Endothelial cell of umbilical vein (primary cell): ENCODE results near the gene ZFP14. TPM values are rescaled to one million over a fixed set of nuclear protein-coding genes. Genes with fewer than 3 reads are reported as not detected.

Experiments used
- BruUV-seq: library from RNA; stranded (reverse); fragments of 400-500 nt; replicated peaks from 2 replicates; lab custom pipeline; 2021; lab: Mats Ljungman, UMichigan
- CTCF ChIA-PET: fragments of 300-600, 350-600 bp; sonication (Branson Sonifier 250); formaldehyde crosslinking; loops from one replicate; lab custom pipeline; 2021; ENCODE audit warnings: antibody characterized with exemption, inconsistent platforms; lab: Charles Lee
- POLR2A ChIA-PET: fragments of 300-600, 350-600 bp; sonication (Branson Sonifier 250); formaldehyde crosslinking; loops from one replicate; lab custom pipeline; 2021; ENCODE audit warnings: antibody characterized with exemption, inconsistent platforms; lab: Charles Lee
- DNase-seq: peaks from one replicate; pipeline ENCODE4 v3.0.0-alpha.2; 2011; ENCODE audit warnings: low read depth, low spot score
- FAIRE-seq: peaks from 2 replicates; lab custom pipeline; 2011; peaks lifted over from hg19 to GRCh38; lab: Jason Lieb, UNC
- H2AFZ ChIP-seq: 2 replicates; pipeline ENCODE4 v1.6.0; 2012; ENCODE audit warnings: low read depth, low read length, control low read depth, inconsistent platforms
- H3K27ac ChIP-seq: 2 replicates; pipeline ENCODE4 v1.5.1; 2011; ENCODE audit warnings: low read depth, mild to moderate bottlenecking, control low read depth, low read length, moderate library complexity; ENCODE audit not compliant: insufficient read depth
- H3K27me3 ChIP-seq, 2 experiments: 2 replicates each; pipeline versions ENCODE4 v1.6.0 to v1.6.1; 2011; ENCODE audit warnings: low read length in 2 of 2, mixed read lengths in 1 of 2; ENCODE audit not compliant: control insufficient read depth in 2 of 2, insufficient read depth in 2 of 2
- H3K36me3 ChIP-seq, 2 experiments: 2 replicates in 1 of 2; 3 replicates in 1 of 2; pipeline ENCODE4 v1.5.1; 2011; ENCODE audit warnings: low read length in 2 of 2, mild to moderate bottlenecking in 1 of 2, moderate library complexity in 1 of 2; ENCODE audit not compliant: control insufficient read depth in 2 of 2, insufficient read depth in 2 of 2; ENCODE audit errors: extremely low read depth in 1 of 2
- H3K4me1 ChIP-seq: 3 replicates; pipeline ENCODE4 v1.5.1; 2011; ENCODE audit warnings: mild to moderate bottlenecking, low read length; ENCODE audit not compliant: control insufficient read depth, insufficient read depth; ENCODE audit errors: extremely low read depth
- H3K4me2 ChIP-seq: 2 replicates; pipeline ENCODE4 v1.6.1; 2011; ENCODE audit warnings: low read length, control low read depth, mixed read lengths; ENCODE audit not compliant: insufficient read depth
- H3K4me3 ChIP-seq, 3 experiments: fragments of 200-600 bp in 1 of 3; sonication (generic), shearing (Covaris generic) in 1 of 3; replicated peaks in 1 of 3; 2 replicates each; pipeline ENCODE4 v1.5.1; 2011 to 2016; ENCODE audit warnings: control low read depth in 3 of 3, low read length in 3 of 3, mild to moderate bottlenecking in 2 of 3, inconsistent platforms in 1 of 3, low read depth in 1 of 3, moderate library complexity in 1 of 3; ENCODE audit not compliant: insufficient read depth in 1 of 3
- H3K79me2 ChIP-seq: 2 replicates; pipeline ENCODE4 v1.6.0; 2012; ENCODE audit warnings: low read length, inconsistent platforms; ENCODE audit not compliant: control insufficient read depth, insufficient read depth
- H3K9ac ChIP-seq: replicated peaks from 2 replicates; pipeline ENCODE3; 2011; ENCODE audit warnings: low read length, control low read depth; ENCODE audit not compliant: insufficient read depth; ENCODE audit errors: extremely low read depth
- H3K9me1 ChIP-seq: replicated peaks from 3 replicates; pipeline ENCODE4 v1.6.0; 2011; ENCODE audit warnings: mild to moderate bottlenecking, low read length; ENCODE audit not compliant: control insufficient read depth, insufficient read depth; ENCODE audit errors: extremely low read depth
- H3K9me3 ChIP-seq: replicated peaks from 2 replicates; pipeline ENCODE4 v1.5.1; 2012; ENCODE audit warnings: low read length, inconsistent platforms; ENCODE audit not compliant: control insufficient read depth, insufficient read depth
- H4K20me1 ChIP-seq: replicated peaks from 2 replicates; pipeline ENCODE3; 2011; ENCODE audit warnings: mild to moderate bottlenecking, low read length; ENCODE audit not compliant: control insufficient read depth, insufficient read depth; ENCODE audit errors: extremely low read depth
- CTCF ChIP-seq, 2 donors: IDR thresholded peaks; 1 replicate in 1 of 2; 2 replicates in 1 of 2; pipeline ENCODE4 v1.5.1; 2011; ENCODE audit warnings: low read length in 2 of 2, mild to moderate bottlenecking in 2 of 2, moderate library complexity in 2 of 2, control low read depth in 1 of 2, inconsistent platforms in 1 of 2, low read depth in 1 of 2; ENCODE audit not compliant: insufficient read depth in 1 of 2; ENCODE audit errors: extremely low read depth in 1 of 2
- EZH2 ChIP-seq: IDR thresholded peaks from 2 replicates; pipeline ENCODE4 v1.6.1; 2012; ENCODE audit warnings: borderline replicate concordance, low read depth, mild to moderate bottlenecking, moderate library complexity, low read length, inconsistent platforms; ENCODE audit not compliant: severe bottlenecking
- FOS ChIP-seq: IDR thresholded peaks from 2 replicates; pipeline ENCODE4 v1.6.1; 2011; ENCODE audit warnings: mild to moderate bottlenecking, low read length, moderate library complexity, borderline replicate concordance; ENCODE audit not compliant: insufficient read depth
- GATA2 ChIP-seq: IDR thresholded peaks from 2 replicates; pipeline ENCODE4 v1.7.0; 2011; ENCODE audit warnings: low read depth, mild to moderate bottlenecking, moderate library complexity, mixed read lengths, low read length; ENCODE audit not compliant: insufficient read length, insufficient read depth
- JUN ChIP-seq: IDR thresholded peaks from 2 replicates; pipeline ENCODE4 v1.6.1; 2011; ENCODE audit warnings: borderline replicate concordance, low read depth; ENCODE audit not compliant: insufficient read length, insufficient read depth
- MYC ChIP-seq: IDR thresholded peaks from one replicate; pipeline ENCODE4 v1.6.1; 2011; ENCODE audit warnings: mild to moderate bottlenecking, low read depth, low read length
- POLR2A ChIP-seq: IDR thresholded peaks from 2 replicates; pipeline ENCODE4 v1.6.1; 2012; ENCODE audit warnings: low read depth, mild to moderate bottlenecking, control low read depth, low read length
- POLR2AphosphoS5 ChIP-seq: IDR thresholded peaks from 2 replicates; pipeline ENCODE4 v1.6.1; 2012; ENCODE audit warnings: low read depth, mild to moderate bottlenecking, control low read depth, low read length, moderate library complexity; ENCODE audit not compliant: insufficient read depth
- dilution Hi-C: fragments of 300-500 bp; cut with MboI; formaldehyde crosslinking; loops from one replicate; pipeline ENCODE4 v1.15.0; 2019; ENCODE audit warnings: low sequenced_read_pairs; ENCODE audit not compliant: extremely low pct_ligation_motif_present
- intact Hi-C: fragments of 100-400 bp; cut with micrococcal nuclease; formaldehyde crosslinking; loops from one replicate; pipeline ENCODE4 v1.10.0; 2022
- polyA plus RNA-seq, 4 experiments: library from polyadenylated mRNA; depleted of rRNA in 3 of 4; stranded (reverse) in 3 of 4; unstranded in 1 of 4; fragments of >200 nt; gene quantifications; 2 replicates each; pipeline versions ENCODE4 v1.2.1 to v1.2.3, GENCODE V29; 2011 to 2012; ENCODE audit warnings: missing spikeins in 1 of 4
- total RNA-seq: library from RNA; stranded (reverse); gene quantifications from 2 replicates; pipeline ENCODE4 v1.2.3, GENCODE V29; 2021
- TF ChIP-seq, protein P1 (sequence below): IDR thresholded peaks from 2 replicates; pipeline ENCODE4 v1.6.1; 2011; ENCODE audit not compliant: insufficient read depth, insufficient read length

Gene ZFP14
- total and polyA plus RNA-seq, 2 donors (not counting 3 experiments of a cell fraction or from before 2014, with no cell fraction given) = 0.59 to 2.6 TPM

- Histone ChIP-seq H3K27me3 (no peaks in the 10 kb centered on the region), H3K9me3 (no peaks in the 10 kb centered on the region), H3K4me2 (peak overlapping the region; percentile 56), H4K20me1 (no peaks in the 10 kb centered on the region), H3K9me1 (no peaks in the 10 kb centered on the region), H3K4me1 (peaks cover 7% of the 10 kb centered on the region), H3K4me3 (peak overlapping the region in 2 of 3 experiments; percentile 62 to 78), H3K36me3 (no peaks in the 10 kb centered on the region), H3K79me2 (no peaks in the 10 kb centered on the region), H2AFZ (peak overlapping the region; percentile 97), H3K27ac (no peak overlapping the region), H3K9ac (no peak overlapping the region)
- no TSS peak for BruUV-seq
- dilution Hi-C loops = no loop called here
- POLR2A ChIA-PET = no interaction called here
- TF ChIP-seq POLR2A (no peak), POLR2AphosphoS5 (no peak), MYC (no peak), FOS (no peak), GATA2 (no peak), EZH2 (no peak), JUN (no peak), CTCF (IDR thresholded peaks at IDR 0.05; ENCODE audit: extremely low read depth in 1 of 2, insufficient read depth in 1 of 2, low read depth in 1 of 2, low read length in 2 of 2) (no peak)
- TF ChIP-seq, protein P1, sequence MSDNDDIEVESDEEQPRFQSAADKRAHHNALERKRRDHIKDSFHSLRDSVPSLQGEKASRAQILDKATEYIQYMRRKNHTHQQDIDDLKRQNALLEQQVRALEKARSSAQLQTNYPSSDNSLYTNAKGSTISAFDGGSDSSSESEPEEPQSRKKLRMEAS = no peak
- CTCF ChIA-PET = interaction anchor here (1.6 kb wide), 1 partner anchor 11 kb away, joined by 3 read pairs; no protein-coding TSS in a partner anchor
- DNase-seq = no peak
- intact Hi-C loops = loop anchor here (1.0 kb wide), 2 partner anchors 110 to 165 kb away; partner anchors contain the start of genes ZNF565 and ZNF566
- no peak for FAIRE-seq
Observed at GRCh38 chr19:36379510-36379819, 464 bp upstream of the ZFP14 start.
